Measurements from ENCODE around the gene DSC1.

- TF ChIP-seq POLR2A (IDR thresholded peaks at IDR 0.05) (no peak), POLR2AphosphoS5 (IDR thresholded peaks at IDR 0.05) (no peak)
These were observed 49.9 kb downstream of the DSC1 start for GRCh38 chr18:31112804-31113203.

All from transverse colon (tissue), 3 donors.